HEK293 (cell line): ENCODE measurements around the gene CUL3.

Source experiments
- OSR2 ChIP-seq: fragments of 450-650 bp; formaldehyde crosslinking; IDR thresholded peaks from 2 replicates; pipeline ENCODE4 v1.5.1; 2016; ENCODE audit warnings: missing biosample characterization, missing genetic modification characterization
- YY1 ChIP-seq: fragments of 450-650 bp; formaldehyde crosslinking; IDR thresholded peaks from 2 replicates; pipeline ENCODE4 v1.5.1; 2018; ENCODE audit warnings: missing biosample characterization, missing genetic modification characterization
- ZNF274 ChIP-seq, 2 experiments: fragments of 200-500 bp in 1 of 2; fragments of 450-650 bp in 1 of 2; sonication (Bioruptor generic) in 1 of 2; formaldehyde crosslinking in 1 of 2; IDR thresholded peaks; 2 replicates each; pipeline versions ENCODE4 v1.5.1 to v1.6.1; 2014 to 2016; ENCODE audit warnings: borderline replicate concordance in 1 of 2, inconsistent platforms in 1 of 2, low read length in 1 of 2, missing biosample characterization in 1 of 2, missing genetic modification characterization in 1 of 2
- ZNF324 ChIP-seq: fragments of 450-650 bp; formaldehyde crosslinking; IDR thresholded peaks from 2 replicates; pipeline ENCODE4 v1.5.1; 2016; ENCODE audit warnings: missing biosample characterization, missing genetic modification characterization
- ZNF394 ChIP-seq: fragments of 450-650 bp; formaldehyde crosslinking; IDR thresholded peaks from 2 replicates; pipeline ENCODE4 v1.5.1; 2016; ENCODE audit warnings: missing biosample characterization, missing genetic modification characterization, mild to moderate bottlenecking, moderate library complexity, borderline replicate concordance
- TF ChIP-seq, protein P1 (sequence below): fragments of 450-650 bp; formaldehyde crosslinking; IDR thresholded peaks from 2 replicates; pipeline ENCODE4 v1.5.1; 2016; ENCODE audit warnings: missing biosample characterization, missing genetic modification characterization
- TF ChIP-seq, protein P2 (sequence below): fragments of 450-650 bp; formaldehyde crosslinking; IDR thresholded peaks from 2 replicates; pipeline ENCODE4 v1.5.1; 2016; ENCODE audit warnings: missing biosample characterization, missing genetic modification characterization
- TF ChIP-seq, protein P3 (sequence below): fragments of 450-650 bp; formaldehyde crosslinking; IDR thresholded peaks from 2 replicates; pipeline ENCODE4 v1.5.1; 2016; ENCODE audit warnings: missing biosample characterization, missing genetic modification characterization, low read depth

DNA sequence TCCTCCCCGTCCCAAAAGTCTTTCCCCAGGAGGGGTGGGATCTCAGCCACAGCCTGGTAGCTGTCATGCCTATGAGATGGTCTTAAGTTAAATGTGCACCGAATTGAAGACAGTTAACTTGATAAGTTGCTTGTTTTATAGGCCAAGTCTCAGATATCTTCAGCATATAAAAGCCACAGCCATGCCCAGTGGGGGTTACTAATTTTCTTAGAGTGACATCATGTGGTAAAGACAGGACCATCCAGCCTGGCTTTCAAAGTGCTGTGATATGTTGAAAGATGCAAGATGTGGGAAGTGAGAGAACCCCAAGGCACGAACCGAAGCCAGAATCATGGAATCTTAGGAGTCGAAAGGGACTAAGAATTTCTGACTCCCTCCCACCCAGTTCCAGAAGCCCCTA lies 141.1 kb downstream of the CUL3 start:
- TF ChIP-seq, protein P1, sequence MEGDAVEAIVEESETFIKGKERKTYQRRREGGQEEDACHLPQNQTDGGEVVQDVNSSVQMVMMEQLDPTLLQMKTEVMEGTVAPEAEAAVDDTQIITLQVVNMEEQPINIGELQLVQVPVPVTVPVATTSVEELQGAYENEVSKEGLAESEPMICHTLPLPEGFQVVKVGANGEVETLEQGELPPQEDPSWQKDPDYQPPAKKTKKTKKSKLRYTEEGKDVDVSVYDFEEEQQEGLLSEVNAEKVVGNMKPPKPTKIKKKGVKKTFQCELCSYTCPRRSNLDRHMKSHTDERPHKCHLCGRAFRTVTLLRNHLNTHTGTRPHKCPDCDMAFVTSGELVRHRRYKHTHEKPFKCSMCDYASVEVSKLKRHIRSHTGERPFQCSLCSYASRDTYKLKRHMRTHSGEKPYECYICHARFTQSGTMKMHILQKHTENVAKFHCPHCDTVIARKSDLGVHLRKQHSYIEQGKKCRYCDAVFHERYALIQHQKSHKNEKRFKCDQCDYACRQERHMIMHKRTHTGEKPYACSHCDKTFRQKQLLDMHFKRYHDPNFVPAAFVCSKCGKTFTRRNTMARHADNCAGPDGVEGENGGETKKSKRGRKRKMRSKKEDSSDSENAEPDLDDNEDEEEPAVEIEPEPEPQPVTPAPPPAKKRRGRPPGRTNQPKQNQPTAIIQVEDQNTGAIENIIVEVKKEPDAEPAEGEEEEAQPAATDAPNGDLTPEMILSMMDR (tag by site-specific recombination) = no peak
- TF ChIP-seq ZNF324 (tag by site-specific recombination) = no peak
- TF ChIP-seq, protein P2, sequence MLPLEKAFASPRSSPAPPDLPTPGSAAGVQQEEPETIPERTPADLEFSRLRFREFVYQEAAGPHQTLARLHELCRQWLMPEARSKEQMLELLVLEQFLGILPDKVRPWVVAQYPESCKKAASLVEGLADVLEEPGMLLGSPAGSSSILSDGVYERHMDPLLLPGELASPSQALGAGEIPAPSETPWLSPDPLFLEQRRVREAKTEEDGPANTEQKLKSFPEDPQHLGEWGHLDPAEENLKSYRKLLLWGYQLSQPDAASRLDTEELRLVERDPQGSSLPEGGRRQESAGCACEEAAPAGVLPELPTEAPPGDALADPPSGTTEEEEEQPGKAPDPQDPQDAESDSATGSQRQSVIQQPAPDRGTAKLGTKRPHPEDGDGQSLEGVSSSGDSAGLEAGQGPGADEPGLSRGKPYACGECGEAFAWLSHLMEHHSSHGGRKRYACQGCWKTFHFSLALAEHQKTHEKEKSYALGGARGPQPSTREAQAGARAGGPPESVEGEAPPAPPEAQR (tag by site-specific recombination) = no peak
- TF ChIP-seq OSR2 = no peak
- no peak for TF ChIP-seq YY1 (tag by site-specific recombination)
- TF ChIP-seq, protein P3, sequence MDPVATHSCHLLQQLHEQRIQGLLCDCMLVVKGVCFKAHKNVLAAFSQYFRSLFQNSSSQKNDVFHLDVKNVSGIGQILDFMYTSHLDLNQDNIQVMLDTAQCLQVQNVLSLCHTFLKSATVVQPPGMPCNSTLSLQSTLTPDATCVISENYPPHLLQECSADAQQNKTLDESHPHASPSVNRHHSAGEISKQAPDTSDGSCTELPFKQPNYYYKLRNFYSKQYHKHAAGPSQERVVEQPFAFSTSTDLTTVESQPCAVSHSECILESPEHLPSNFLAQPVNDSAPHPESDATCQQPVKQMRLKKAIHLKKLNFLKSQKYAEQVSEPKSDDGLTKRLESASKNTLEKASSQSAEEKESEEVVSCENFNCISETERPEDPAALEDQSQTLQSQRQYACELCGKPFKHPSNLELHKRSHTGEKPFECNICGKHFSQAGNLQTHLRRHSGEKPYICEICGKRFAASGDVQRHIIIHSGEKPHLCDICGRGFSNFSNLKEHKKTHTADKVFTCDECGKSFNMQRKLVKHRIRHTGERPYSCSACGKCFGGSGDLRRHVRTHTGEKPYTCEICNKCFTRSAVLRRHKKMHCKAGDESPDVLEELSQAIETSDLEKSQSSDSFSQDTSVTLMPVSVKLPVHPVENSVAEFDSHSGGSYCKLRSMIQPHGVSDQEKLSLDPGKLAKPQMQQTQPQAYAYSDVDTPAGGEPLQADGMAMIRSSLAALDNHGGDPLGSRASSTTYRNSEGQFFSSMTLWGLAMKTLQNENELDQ (tag by site-specific recombination) = no peak
- no peak for TF ChIP-seq ZNF394 (tag by site-specific recombination)
- no peak for TF ChIP-seq ZNF274 (IDR thresholded peaks at IDR 0.05; ENCODE audit: low read length)
- TF ChIP-seq ZNF274 (tag by site-specific recombination; IDR thresholded peaks at IDR 0.05; ENCODE audit: borderline replicate concordance) = no peak
